GM19324 (cell line): ENCODE measurements around the gene TIGIT.

ENCODE experiments used
- ATAC-seq: cut with Tn5 transposase; IDR thresholded peaks from one replicate; pipeline ENCODE4 v1.9.1; 2021; ENCODE audit warnings: mild to moderate bottlenecking, moderate library complexity; ENCODE audit not compliant: unreplicated experiment, low FRiP score

The TIGIT gene

GRCh38 chr3:114350690-114351089 lies 56.9 kb downstream of the TIGIT start:
- no peak for ATAC-seq

GRCh38 chr3:114351123-114351821 lies 57.4 kb downstream of the TIGIT start:
- no peak for ATAC-seq

GRCh38 chr3:114351822-114352145 lies 58.0 kb downstream of the TIGIT start:
- ATAC-seq: no peak

- ATAC-seq: no peak
Measured at GRCh38 chr3:114355653-114356052, 61.8 kb downstream of the TIGIT start.

GRCh38 chr3:114356066-114356465 lies 62.2 kb downstream of the TIGIT start:
- ATAC-seq: no peak

- ATAC-seq: no peak
Measured at GRCh38 chr3:114356525-114356924, 62.7 kb downstream of the TIGIT start.
